Fibroblast of peridontal ligament (primary cell): ENCODE measurements around the gene ANAPC5.

ENCODE experiments used
- DNase-seq: peaks from one replicate; pipeline ENCODE4 v3.0.0-alpha.2; 2010; ENCODE audit errors: extremely low read depth

Gene ANAPC5

GRCh38 chr12:121260091-121260490, 92.1 kb downstream of the ANAPC5 start:
- DNase-seq, result no peak

DNA sequence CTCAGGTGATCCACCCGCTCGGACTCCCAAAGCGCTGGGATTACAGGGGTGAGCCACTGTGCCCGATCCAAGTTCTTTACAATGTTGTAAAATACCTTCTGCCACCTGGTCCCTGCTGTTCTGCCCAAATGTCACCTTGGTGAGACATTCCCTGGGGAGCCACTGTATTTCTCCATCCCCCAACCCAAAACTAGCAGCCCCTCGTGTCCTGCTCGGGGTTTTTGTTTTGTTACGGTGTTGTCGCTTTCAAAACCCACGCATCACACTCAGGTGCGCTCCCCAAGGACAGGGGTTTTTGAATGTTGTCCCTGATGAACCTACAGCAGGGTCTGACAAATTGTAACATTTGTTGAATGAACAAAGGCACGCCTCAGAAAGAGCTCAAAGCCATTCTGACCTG, 93.1 kb downstream of the ANAPC5 start:
- DNase-seq, result no peak
